ENCODE data around the gene MAG. TPM values are rescaled to one million over a fixed set of nuclear protein-coding genes. Genes with fewer than 3 reads are reported as not detected.

Gene MAG
- total RNA-seq, 4 donors from 2014 or later, result 1.7 to 19.2 (median 2.7) TPM; not detected in 1

DNA sequence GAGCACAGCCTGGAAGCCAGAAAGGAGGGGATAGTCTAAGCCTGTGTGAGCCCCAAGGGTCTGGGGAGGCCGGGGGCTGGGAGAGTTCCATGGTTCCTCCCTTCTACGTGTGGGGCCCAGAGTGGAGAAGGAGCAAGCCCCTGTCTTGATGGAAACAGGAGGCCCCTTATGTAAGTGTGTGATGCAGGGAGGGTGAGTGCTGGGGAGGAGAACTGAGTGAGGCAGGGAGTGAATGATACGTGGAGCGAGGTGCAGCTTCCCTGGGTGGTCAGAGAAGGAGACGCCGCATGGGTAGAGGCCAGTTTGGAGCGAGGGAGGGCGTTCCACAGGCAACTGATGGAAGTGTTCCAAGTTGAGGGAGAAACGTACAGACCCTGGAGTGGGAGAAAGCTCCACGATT is 16.0 kb downstream of the MAG start:
- WGBS, 2 donors, result 58 to 70% methylated on average over 10 of the region's 10 CpGs
- intact Hi-C loops (cut with DNase I), result no loop called here
- H3K27me3 ChIP-seq, result no peaks in the 10 kb centered on the region

DNA sequence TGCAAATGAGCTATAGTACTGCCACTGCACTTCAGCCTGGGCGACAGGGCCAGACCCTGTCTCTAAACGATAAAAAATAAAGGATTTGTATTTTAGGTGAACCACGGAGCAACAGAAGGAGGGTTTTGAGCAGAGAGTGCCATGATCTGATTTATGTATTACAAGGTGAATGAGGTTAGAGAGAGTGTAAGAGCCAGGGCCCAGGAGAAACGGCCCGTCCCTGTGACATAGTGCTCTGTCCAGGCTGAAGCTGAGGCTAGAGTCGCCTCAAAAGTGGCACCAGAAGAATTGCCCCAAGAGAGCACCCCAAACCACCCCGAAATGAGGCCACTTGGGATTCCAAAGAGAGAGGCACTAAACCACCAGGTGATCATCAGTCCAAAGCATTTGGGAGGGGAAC is 16.9 kb downstream of the MAG start:
- Histone ChIP-seq H3K36me3 (no peaks in the 10 kb centered on the region), H3K27ac (peak overlapping the region in 2 of 3 donors; percentile 40 to 59), H3K4me3 (replicated peaks in 1 of 3) (no peak overlapping the region), H3K9me3 (no peaks in the 10 kb centered on the region), H3K27me3 (no peaks in the 10 kb centered on the region), H3K4me1 (peaks cover 11 to 43% of the 10 kb centered on the region in 2 donors)
- no peak for DNase-seq
- intact Hi-C loops (cut with DNase I), result no loop called here
- no peak for TF ChIP-seq POLR2A (IDR thresholded peaks at IDR 0.05)
- 80 to 86% methylated on average over 7 of the region's 7 CpGs for WGBS, 2 donors

More for the DNA sequence above, 16.0 kb downstream of the MAG start:
- Histone ChIP-seq H3K27ac (peak overlapping the region in 2 of 3 donors; percentile 25 to 59), H3K4me3 (replicated peaks in 1 of 3) (no peak overlapping the region), H3K9me3 (no peaks in the 10 kb centered on the region), H3K36me3 (no peaks in the 10 kb centered on the region), H3K4me1 (peaks cover 11 to 39% of the 10 kb centered on the region in 2 donors)
- no peak for DNase-seq
- TF ChIP-seq, protein P1, sequence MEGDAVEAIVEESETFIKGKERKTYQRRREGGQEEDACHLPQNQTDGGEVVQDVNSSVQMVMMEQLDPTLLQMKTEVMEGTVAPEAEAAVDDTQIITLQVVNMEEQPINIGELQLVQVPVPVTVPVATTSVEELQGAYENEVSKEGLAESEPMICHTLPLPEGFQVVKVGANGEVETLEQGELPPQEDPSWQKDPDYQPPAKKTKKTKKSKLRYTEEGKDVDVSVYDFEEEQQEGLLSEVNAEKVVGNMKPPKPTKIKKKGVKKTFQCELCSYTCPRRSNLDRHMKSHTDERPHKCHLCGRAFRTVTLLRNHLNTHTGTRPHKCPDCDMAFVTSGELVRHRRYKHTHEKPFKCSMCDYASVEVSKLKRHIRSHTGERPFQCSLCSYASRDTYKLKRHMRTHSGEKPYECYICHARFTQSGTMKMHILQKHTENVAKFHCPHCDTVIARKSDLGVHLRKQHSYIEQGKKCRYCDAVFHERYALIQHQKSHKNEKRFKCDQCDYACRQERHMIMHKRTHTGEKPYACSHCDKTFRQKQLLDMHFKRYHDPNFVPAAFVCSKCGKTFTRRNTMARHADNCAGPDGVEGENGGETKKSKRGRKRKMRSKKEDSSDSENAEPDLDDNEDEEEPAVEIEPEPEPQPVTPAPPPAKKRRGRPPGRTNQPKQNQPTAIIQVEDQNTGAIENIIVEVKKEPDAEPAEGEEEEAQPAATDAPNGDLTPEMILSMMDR (IDR thresholded peaks at IDR 0.05), result no peak

DNA sequence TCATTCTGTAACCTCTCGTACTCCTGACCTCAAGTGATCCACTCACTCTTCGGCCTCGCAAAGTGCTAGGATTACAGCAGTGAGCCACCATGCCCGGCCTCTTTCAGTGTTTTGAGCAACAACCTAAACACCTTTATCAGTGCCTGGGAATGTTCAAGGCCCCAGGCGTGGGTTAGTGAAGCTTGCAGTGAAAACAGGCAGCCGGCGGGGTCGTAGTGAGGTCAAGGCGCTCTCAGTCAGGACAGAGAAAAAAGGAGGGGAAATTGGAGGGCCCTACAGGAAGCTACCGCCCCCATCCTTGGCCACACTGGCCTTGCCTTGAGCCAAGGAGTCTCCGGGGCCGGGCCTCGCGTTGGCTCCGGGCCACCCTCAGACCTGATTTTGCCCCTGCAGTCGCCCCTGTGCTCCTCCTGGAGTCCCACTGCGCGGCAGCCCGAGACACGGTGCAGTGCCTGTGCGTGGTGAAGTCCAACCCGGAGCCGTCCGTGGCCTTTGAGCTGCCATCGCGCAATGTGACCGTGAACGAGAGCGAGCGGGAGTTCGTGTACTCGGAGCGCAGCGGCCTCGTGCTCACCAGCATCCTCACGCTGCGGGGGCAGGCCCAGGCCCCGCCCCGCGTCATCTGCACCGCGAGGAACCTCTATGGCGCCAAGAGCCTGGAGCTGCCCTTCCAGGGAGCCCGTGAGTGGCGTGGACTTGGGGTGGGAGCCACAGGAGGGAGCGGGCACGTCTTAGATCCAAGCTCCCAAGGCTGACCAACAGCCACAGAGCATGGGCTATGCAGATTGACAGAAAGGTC is 17.7 kb downstream of the MAG start:
- intact Hi-C loops (cut with DNase I), result no loop called here
- H3K4me3 ChIP-seq (replicated peaks in 1 of 3), result no peak overlapping the region
- no peaks in the 10 kb centered on the region for H3K36me3 ChIP-seq
- peak; percentile 88 to 94 for DNase-seq
- TF ChIP-seq, protein P1 (IDR thresholded peaks at IDR 0.05), result no peak
- no peak for TF ChIP-seq POLR2A (IDR thresholded peaks at IDR 0.05)
- WGBS, 2 donors, result 43 to 45% methylated on average over 21 to 35 of the region's 47 CpGs
- peaks cover 11 to 43% of the 10 kb centered on the region in 2 donors for H3K4me1 ChIP-seq
- peak overlapping the region; percentile 40 to 59 (median 58) for H3K27ac ChIP-seq
- no peaks in the 10 kb centered on the region for H3K9me3 ChIP-seq
- H3K27me3 ChIP-seq, result no peaks in the 10 kb centered on the region

DNA sequence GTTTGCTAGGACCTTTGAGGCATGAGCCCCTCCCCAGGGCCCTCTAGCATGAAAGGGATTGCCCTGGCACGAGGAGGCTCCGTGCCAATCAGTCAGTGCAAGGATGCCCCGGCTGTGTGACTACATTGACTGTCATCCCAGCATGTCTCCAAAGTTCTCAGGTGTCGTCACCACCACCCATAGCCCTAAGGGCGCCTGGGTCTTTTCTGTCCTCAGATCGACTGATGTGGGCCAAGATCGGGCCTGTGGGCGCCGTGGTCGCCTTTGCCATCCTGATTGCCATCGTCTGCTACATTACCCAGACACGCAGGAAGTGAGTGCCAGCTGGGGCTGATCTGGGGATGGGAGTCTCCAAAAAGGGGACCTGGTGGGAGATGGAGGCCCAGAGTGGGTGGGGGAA is 18.4 kb downstream of the MAG start:
- Histone ChIP-seq H3K9me3 (no peaks in the 10 kb centered on the region), H3K27ac (peak overlapping the region in 1 of 3 donors; percentile 59), H3K27me3 (no peaks in the 10 kb centered on the region), H3K36me3 (no peaks in the 10 kb centered on the region), H3K4me1 (peaks cover 11 to 43% of the 10 kb centered on the region in 2 donors), H3K4me3 (replicated peaks in 1 of 3) (no peak overlapping the region)
- no peak for DNase-seq
- TF ChIP-seq POLR2A (IDR thresholded peaks at IDR 0.05), result no peak
- TF ChIP-seq, protein P1 (IDR thresholded peaks at IDR 0.05), result no peak
- intact Hi-C loops (cut with DNase I), result no loop called here
- 84 to 100% methylated on average over 2 to 12 of the region's 12 CpGs for WGBS, 2 donors

DNA sequence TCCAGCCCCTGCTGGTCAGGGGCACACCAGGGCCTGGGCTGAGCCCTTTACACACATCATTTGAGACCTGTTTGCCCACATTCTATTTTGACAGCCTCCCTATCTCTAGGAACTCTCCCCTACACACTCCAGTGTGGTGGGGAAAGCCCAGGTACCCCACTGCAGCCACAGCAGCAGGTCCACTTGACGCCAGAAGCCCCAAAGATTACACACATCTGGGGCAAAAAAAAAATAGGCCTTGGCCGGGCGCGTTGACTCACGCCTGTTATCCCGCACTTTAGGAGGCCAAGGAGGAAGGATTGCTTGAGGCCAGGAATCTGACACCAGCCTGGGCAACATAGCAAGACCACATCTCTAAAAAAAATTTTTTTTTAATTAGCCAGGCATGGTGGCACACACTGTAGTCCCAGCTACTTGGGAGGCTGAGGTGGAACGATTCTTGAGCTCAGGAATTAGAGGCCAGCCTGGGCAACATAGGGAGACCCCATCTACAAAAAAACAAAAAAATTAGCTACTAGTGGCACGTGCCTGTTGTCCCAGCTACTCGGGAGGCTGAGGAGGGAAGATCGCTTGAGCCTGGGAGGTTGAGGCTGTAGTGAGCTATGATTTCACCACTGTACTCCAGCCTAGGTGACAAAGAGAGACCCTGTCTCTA is 19.0 kb downstream of the MAG start:
- intact Hi-C loops (cut with DNase I), result no loop called here
- no peaks in the 10 kb centered on the region for H3K9me3 ChIP-seq
- WGBS, 2 donors, result 90 to 98% methylated on average over 10 of the region's 10 CpGs
- H3K27me3 ChIP-seq, result no peaks in the 10 kb centered on the region
- DNase-seq, result no peak
- peaks cover 11 to 43% of the 10 kb centered on the region in 2 donors for H3K4me1 ChIP-seq
- TF ChIP-seq, protein P1 (IDR thresholded peaks at IDR 0.05), result no peak
- H3K4me3 ChIP-seq (replicated peaks in 1 of 3), result no peak overlapping the region
- peak overlapping the region in 1 of 3 donors; percentile 17 for H3K27ac ChIP-seq
- H3K36me3 ChIP-seq, result no peaks in the 10 kb centered on the region

All from thyroid gland (tissue), 4 donors.